HepG2 (cell line): ENCODE results near the gene PRDM10. TPM values are rescaled to one million over a fixed set of nuclear protein-coding genes. Genes with fewer than 3 reads are reported as not detected.

ENCODE experiments used
- ATAC-seq: fragments of 200-7000 bp; cut with Tn5 transposase; 3 replicates; pipeline ENCODE4 v1.9.1; 2020; ENCODE audit warnings: mild to moderate bottlenecking, moderate library complexity
- BruUV-seq: library from RNA; stranded (reverse); fragments of 400-500 nt; replicated peaks from 2 replicates; lab custom pipeline; 2021; lab: Mats Ljungman, UMichigan
- CTCF ChIA-PET: fragments of 300-600 bp; formaldehyde crosslinking; extraction: SDS; loops from one replicate; lab custom pipeline; 2021; ENCODE audit warnings: low total read pairs, inconsistent platforms, low intra/inter-chr PET ratio; lab: Yijun Ruan, JAX
- POLR2A ChIA-PET: fragments of 350-600 bp; sonication (Branson Sonifier 250); formaldehyde crosslinking; loops from one replicate; lab custom pipeline; 2020; ENCODE audit warnings: antibody characterized with exemption, inconsistent platforms; lab: Yijun Ruan, JAX
- DNase-seq: peaks from one replicate; pipeline ENCODE4 v3.0.0-alpha.2; 2015; ENCODE audit warnings: low spot score
- FAIRE-seq: peaks from 3 replicates; lab custom pipeline; 2011; peaks lifted over from hg19 to GRCh38; lab: Jason Lieb, UNC
- H2AFZ ChIP-seq: one replicate; pipeline ENCODE4 v1.6.1; 2011; ENCODE audit warnings: low read length, inconsistent platforms
- H3K27ac ChIP-seq: fragments of 300-600 bp; 3 replicates; pipeline ENCODE4 v1.8.0; 2011; ENCODE audit warnings: mixed run types, mild to moderate bottlenecking, mixed read lengths, low read length, inconsistent platforms; ENCODE audit not compliant: insufficient read depth; ENCODE audit errors: extremely low read length
- H3K27me3 ChIP-seq, 2 experiments: fragments of 200-600 bp in 1 of 2; 2 replicates in 1 of 2; 3 replicates in 1 of 2; pipeline versions ENCODE4 v1.6.0 to v1.8.0; 2011; ENCODE audit warnings: low read length in 2 of 2, mild to moderate bottlenecking in 2 of 2, moderate library complexity in 2 of 2, inconsistent platforms in 1 of 2; ENCODE audit not compliant: insufficient read depth in 2 of 2, control insufficient read depth in 1 of 2
- H3K36me3 ChIP-seq, 2 experiments: fragments of 200-600 bp in 1 of 2; replicated peaks in 1 of 2; 2 replicates in 1 of 2; 3 replicates in 1 of 2; pipeline versions ENCODE4 v1.5.1 to v1.8.0; 2011; ENCODE audit warnings: low read length in 2 of 2, inconsistent platforms in 1 of 2; ENCODE audit not compliant: insufficient read depth in 2 of 2, control insufficient read depth in 1 of 2
- H3K4me1 ChIP-seq: 2 replicates; pipeline ENCODE4 v1.5.1; 2012; ENCODE audit warnings: low read length, inconsistent platforms; ENCODE audit not compliant: insufficient read depth
- H3K4me2 ChIP-seq: 2 replicates; pipeline ENCODE4 v1.6.0; 2011; ENCODE audit warnings: low read depth, low read length, inconsistent platforms
- H3K4me3 ChIP-seq, 3 experiments: fragments of 200-600 bp in 1 of 3; sonication (generic), shearing (Covaris generic) in 1 of 3; replicated peaks in 1 of 3; 2 replicates each; pipeline ENCODE4 v1.5.1; 2011 to 2016; ENCODE audit warnings: low read length in 3 of 3, inconsistent platforms in 2 of 3, low read depth in 2 of 3, mild to moderate bottlenecking in 2 of 3, control low read depth in 1 of 3, mixed read lengths in 1 of 3; ENCODE audit not compliant: insufficient read depth in 1 of 3
- H3K79me2 ChIP-seq: one replicate; pipeline ENCODE4 v1.6.1; 2011; ENCODE audit warnings: low read length, inconsistent platforms; ENCODE audit not compliant: insufficient read depth
- H3K9ac ChIP-seq: 2 replicates; pipeline ENCODE4 v1.6.0; 2011; ENCODE audit warnings: mild to moderate bottlenecking, low read depth, low read length, inconsistent platforms; ENCODE audit not compliant: insufficient read depth
- H3K9me3 ChIP-seq: 2 replicates; pipeline ENCODE4 v1.5.1; 2012; ENCODE audit warnings: mild to moderate bottlenecking, low read length
- H4K20me1 ChIP-seq: 2 replicates; pipeline ENCODE4 v1.6.0; 2011; ENCODE audit warnings: inconsistent platforms, mild to moderate bottlenecking, low read length, moderate library complexity; ENCODE audit not compliant: insufficient read depth
- AHR ChIP-seq: IDR thresholded peaks from 2 replicates; pipeline ENCODE4 v1.6.1; 2018; ENCODE audit warnings: missing genetic modification reagents, missing compliant biosample characterization
- ARID2 ChIP-seq: sonication (generic); formaldehyde crosslinking; IDR thresholded peaks from 2 replicates; pipeline ENCODE4 v1.8.1; 2022; ENCODE audit warnings: mild to moderate bottlenecking, missing genetic modification reagents, borderline replicate concordance
- DPF2 ChIP-seq: sonication (generic); formaldehyde crosslinking; IDR thresholded peaks from 2 replicates; pipeline ENCODE4 v1.4.0; 2020; ENCODE audit warnings: mild to moderate bottlenecking, low read depth, missing genetic modification reagents, borderline replicate concordance
- DR1 ChIP-seq: sonication (generic); formaldehyde crosslinking; IDR thresholded peaks from 2 replicates; pipeline ENCODE4 v1.8.0; 2021; ENCODE audit warnings: mild to moderate bottlenecking, missing genetic modification reagents, inconsistent platforms
- JARID2 ChIP-seq: sonication (generic); formaldehyde crosslinking; IDR thresholded peaks from 2 replicates; pipeline ENCODE4 v1.8.1; 2023; ENCODE audit warnings: missing genetic modification reagents, inconsistent platforms; ENCODE audit not compliant: insufficient replicate concordance
- SP5 ChIP-seq: IDR thresholded peaks from 2 replicates; pipeline ENCODE4 v1.6.1; 2016; ENCODE audit warnings: low read depth, borderline replicate concordance
- THYN1 ChIP-seq: sonication (generic); formaldehyde crosslinking; IDR thresholded peaks from 2 replicates; pipeline ENCODE4 v1.8.1; 2023; ENCODE audit warnings: low read depth, mild to moderate bottlenecking, moderate library complexity, missing genetic modification reagents, borderline replicate concordance
- ZC3H13 ChIP-seq: sonication (generic); formaldehyde crosslinking; IDR thresholded peaks from 2 replicates; pipeline ENCODE4 v1.8.1; 2023; ENCODE audit warnings: mild to moderate bottlenecking, missing genetic modification reagents, moderate library complexity
- ZNF160 ChIP-seq: sonication (generic); formaldehyde crosslinking; IDR thresholded peaks from 2 replicates; pipeline ENCODE4 v1.8.0; 2022; ENCODE audit warnings: mild to moderate bottlenecking, inconsistent platforms, missing genetic modification reagents
- WGBS: methylation state at CpG from one replicate; pipeline ENCODE4 v1.1.6; 2017; ENCODE audit warnings: low lambda C conversion rate; 5-methylcytosine and 5-hydroxymethylcytosine counted together
- in situ Hi-C: cut with HindIII; loops from 2 replicates; pipeline ENCODE4 v1.10.0; 2017; ENCODE audit warnings: low pct_unique_long_range_greater_than_20kb; ENCODE audit not compliant: extremely low pct_ligation_motif_present
- intact Hi-C: fragments of 100-400 bp; cut with micrococcal nuclease; formaldehyde crosslinking; loops from one replicate; pipeline ENCODE4 v1.10.0; 2022; ENCODE audit not compliant: unreplicated experiment
- polyA plus RNA-seq, 8 experiments: library from polyadenylated mRNA; depleted of rRNA in 3 of 8; stranded (reverse) in 7 of 8; unstranded in 1 of 8; fragments of >200 nt; fragmentation: Illumina TruSeq in 4 of 8; extraction: Trizol in 4 of 8; gene quantifications; 2 replicates each; pipeline versions ENCODE4 v1.2.1 to v1.2.3, GENCODE V29; 2011 to 2016; ENCODE audit warnings: low read depth in 4 of 8, missing spikeins in 1 of 8, mixed read lengths in 1 of 8; ENCODE audit not compliant: insufficient read depth in 1 of 8
- total RNA-seq, 5 experiments: library from RNA; depleted of rRNA; stranded (reverse); fragments of >200 nt; fragmentation: Illumina TruSeq; extraction: Trizol; gene quantifications; 2 replicates each; pipeline ENCODE4 v1.2.3, GENCODE V29; 2016; ENCODE audit warnings: low read depth in 1 of 5
- TF ChIP-seq, protein P1 (sequence below): sonication (generic); formaldehyde crosslinking; IDR thresholded peaks from 2 replicates; pipeline ENCODE4 v1.5.0; 2020; ENCODE audit warnings: missing genetic modification reagents
- TF ChIP-seq, protein P2 (sequence below): sonication (generic); formaldehyde crosslinking; IDR thresholded peaks from 2 replicates; pipeline ENCODE4 v1.4.0; 2020; ENCODE audit warnings: mild to moderate bottlenecking, missing genetic modification reagents, borderline replicate concordance
- TF ChIP-seq, protein P3 (sequence below): sonication (generic); formaldehyde crosslinking; IDR thresholded peaks from 2 replicates; pipeline ENCODE4 v1.8.0; 2023; ENCODE audit warnings: mild to moderate bottlenecking, missing genetic modification reagents
- TF ChIP-seq, protein P4 (sequence below): IDR thresholded peaks from 2 replicates; pipeline ENCODE4 v1.6.1; 2016; ENCODE audit warnings: missing biosample characterization, missing genetic modification reagents, low read depth
- TF ChIP-seq, protein P5 (sequence below): sonication (generic); formaldehyde crosslinking; IDR thresholded peaks from 2 replicates; pipeline ENCODE4 v1.4.0; 2020; ENCODE audit warnings: low read depth, mild to moderate bottlenecking, missing genetic modification reagents

The PRDM10 gene
- total and polyA plus RNA-seq, 2 of the 13 experiments (the other 11 are each of a cell fraction or from before 2014, with no cell fraction given), result 5.7 to 5.8 TPM

DNA sequence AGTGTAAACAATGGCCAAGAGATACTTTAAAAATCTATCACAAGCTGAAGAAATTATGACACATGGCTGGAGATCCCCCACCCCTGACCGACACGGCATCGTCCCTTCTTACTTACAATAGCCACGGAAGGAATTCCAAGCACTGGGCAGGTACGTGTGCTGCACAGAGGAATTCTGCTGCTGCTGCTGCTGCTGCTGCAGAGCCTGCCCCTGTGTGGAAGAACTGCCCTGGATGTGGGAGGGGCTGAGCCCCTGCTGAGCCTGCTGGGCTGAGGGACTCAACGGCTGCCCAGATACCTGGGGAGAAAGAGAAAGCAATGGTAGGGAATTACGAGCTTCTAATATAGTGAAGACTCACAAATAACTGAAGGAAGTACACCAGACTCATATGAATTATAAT, 92.3 kb downstream of the PRDM10 start:
- in situ Hi-C loops, result no loop called here
- Histone ChIP-seq H3K4me3 (no peak overlapping the region), H3K36me3 (peaks cover 22 to 54% of the 10 kb centered on the region in 2 experiments), H2AFZ (no peak overlapping the region), H3K27ac (no peak overlapping the region), H4K20me1 (no peaks in the 10 kb centered on the region), H3K4me2 (no peak overlapping the region), H3K79me2 (no peaks in the 10 kb centered on the region), H3K9me3 (no peaks in the 10 kb centered on the region), H3K4me1 (no peaks in the 10 kb centered on the region), H3K27me3 (no peaks in the 10 kb centered on the region), H3K9ac (no peak overlapping the region)
- BruUV-seq, result no TSS peak
- 95% methylated on average over 7 of the region's 7 CpGs for WGBS
- FAIRE-seq (no peak), ATAC-seq (no peak), DNase-seq (no peak)
- CTCF ChIA-PET, result no interaction called here
- intact Hi-C loops, result no loop called here
- POLR2A ChIA-PET, result no interaction called here
- TF ChIP-seq THYN1 (CRISPR knock-in tag), result no peak
- TF ChIP-seq, protein P1, sequence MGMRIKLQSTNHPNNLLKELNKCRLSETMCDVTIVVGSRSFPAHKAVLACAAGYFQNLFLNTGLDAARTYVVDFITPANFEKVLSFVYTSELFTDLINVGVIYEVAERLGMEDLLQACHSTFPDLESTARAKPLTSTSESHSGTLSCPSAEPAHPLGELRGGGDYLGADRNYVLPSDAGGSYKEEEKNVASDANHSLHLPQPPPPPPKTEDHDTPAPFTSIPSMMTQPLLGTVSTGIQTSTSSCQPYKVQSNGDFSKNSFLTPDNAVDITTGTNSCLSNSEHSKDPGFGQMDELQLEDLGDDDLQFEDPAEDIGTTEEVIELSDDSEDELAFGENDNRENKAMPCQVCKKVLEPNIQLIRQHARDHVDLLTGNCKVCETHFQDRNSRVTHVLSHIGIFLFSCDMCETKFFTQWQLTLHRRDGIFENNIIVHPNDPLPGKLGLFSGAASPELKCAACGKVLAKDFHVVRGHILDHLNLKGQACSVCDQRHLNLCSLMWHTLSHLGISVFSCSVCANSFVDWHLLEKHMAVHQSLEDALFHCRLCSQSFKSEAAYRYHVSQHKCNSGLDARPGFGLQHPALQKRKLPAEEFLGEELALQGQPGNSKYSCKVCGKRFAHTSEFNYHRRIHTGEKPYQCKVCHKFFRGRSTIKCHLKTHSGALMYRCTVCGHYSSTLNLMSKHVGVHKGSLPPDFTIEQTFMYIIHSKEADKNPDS (CRISPR knock-in tag), result no peak
- no peak for TF ChIP-seq AHR (CRISPR knock-in tag)
- TF ChIP-seq DR1, result no peak
- TF ChIP-seq, protein P2, sequence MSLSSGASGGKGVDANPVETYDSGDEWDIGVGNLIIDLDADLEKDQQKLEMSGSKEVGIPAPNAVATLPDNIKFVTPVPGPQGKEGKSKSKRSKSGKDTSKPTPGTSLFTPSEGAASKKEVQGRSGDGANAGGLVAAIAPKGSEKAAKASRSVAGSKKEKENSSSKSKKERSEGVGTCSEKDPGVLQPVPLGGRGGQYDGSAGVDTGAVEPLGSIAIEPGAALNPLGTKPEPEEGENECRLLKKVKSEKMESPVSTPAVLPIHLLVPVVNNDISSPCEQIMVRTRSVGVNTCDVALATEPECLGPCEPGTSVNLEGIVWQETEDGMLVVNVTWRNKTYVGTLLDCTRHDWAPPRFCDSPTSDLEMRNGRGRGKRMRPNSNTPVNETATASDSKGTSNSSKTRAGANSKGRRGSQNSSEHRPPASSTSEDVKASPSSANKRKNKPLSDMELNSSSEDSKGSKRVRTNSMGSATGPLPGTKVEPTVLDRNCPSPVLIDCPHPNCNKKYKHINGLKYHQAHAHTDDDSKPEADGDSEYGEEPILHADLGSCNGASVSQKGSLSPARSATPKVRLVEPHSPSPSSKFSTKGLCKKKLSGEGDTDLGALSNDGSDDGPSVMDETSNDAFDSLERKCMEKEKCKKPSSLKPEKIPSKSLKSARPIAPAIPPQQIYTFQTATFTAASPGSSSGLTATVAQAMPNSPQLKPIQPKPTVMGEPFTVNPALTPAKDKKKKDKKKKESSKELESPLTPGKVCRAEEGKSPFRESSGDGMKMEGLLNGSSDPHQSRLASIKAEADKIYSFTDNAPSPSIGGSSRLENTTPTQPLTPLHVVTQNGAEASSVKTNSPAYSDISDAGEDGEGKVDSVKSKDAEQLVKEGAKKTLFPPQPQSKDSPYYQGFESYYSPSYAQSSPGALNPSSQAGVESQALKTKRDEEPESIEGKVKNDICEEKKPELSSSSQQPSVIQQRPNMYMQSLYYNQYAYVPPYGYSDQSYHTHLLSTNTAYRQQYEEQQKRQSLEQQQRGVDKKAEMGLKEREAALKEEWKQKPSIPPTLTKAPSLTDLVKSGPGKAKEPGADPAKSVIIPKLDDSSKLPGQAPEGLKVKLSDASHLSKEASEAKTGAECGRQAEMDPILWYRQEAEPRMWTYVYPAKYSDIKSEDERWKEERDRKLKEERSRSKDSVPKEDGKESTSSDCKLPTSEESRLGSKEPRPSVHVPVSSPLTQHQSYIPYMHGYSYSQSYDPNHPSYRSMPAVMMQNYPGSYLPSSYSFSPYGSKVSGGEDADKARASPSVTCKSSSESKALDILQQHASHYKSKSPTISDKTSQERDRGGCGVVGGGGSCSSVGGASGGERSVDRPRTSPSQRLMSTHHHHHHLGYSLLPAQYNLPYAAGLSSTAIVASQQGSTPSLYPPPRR (CRISPR knock-in tag), result no peak
- TF ChIP-seq, protein P3, sequence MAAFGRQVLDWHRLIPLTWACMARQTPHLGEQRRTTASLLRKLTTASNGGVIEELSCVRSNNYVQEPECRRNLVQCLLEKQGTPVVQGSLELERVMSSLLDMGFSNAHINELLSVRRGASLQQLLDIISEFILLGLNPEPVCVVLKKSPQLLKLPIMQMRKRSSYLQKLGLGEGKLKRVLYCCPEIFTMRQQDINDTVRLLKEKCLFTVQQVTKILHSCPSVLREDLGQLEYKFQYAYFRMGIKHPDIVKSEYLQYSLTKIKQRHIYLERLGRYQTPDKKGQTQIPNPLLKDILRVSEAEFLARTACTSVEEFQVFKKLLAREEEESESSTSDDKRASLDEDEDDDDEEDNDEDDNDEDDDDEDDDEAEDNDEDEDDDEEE, result no peak
- no peak for TF ChIP-seq JARID2 (CRISPR knock-in tag)
- no peak for TF ChIP-seq ARID2
- TF ChIP-seq ZC3H13 (CRISPR knock-in tag), result no peak
- no peak for TF ChIP-seq DPF2 (CRISPR knock-in tag)
- TF ChIP-seq, protein P4, sequence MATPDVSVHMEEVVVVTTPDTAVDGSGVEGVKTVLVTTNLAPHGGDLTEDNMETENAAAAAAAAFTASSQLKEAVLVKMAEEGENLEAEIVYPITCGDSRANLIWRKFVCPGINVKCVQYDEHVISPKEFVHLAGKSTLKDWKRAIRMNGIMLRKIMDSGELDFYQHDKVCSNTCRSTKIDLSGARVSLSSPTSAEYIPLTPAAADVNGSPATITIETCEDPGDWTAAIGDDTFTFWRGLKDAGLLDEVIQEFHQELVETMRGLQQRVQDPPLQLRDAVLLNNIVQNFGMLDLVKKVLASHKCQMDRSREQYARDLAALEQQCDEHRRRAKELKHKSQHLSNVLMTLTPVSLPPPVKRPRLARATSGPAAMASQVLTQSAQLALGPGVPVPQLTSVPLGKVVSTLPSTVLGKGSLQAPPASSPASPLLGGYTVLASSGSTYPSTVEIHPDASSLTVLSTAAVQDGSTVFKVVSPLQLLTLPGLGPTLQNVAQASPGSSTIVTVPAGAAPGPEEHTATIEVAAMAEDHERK (CRISPR knock-in tag), result no peak
- TF ChIP-seq, protein P5, sequence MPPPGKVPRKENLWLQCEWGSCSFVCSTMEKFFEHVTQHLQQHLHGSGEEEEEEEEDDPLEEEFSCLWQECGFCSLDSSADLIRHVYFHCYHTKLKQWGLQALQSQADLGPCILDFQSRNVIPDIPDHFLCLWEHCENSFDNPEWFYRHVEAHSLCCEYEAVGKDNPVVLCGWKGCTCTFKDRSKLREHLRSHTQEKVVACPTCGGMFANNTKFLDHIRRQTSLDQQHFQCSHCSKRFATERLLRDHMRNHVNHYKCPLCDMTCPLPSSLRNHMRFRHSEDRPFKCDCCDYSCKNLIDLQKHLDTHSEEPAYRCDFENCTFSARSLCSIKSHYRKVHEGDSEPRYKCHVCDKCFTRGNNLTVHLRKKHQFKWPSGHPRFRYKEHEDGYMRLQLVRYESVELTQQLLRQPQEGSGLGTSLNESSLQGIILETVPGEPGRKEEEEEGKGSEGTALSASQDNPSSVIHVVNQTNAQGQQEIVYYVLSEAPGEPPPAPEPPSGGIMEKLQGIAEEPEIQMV (CRISPR knock-in tag), result no peak
- no peak for TF ChIP-seq SP5 (CRISPR knock-in tag)
- no peak for TF ChIP-seq ZNF160 (CRISPR knock-in tag)
